Endothelial cell of umbilical vein (primary cell): Measurements from ENCODE around the gene FAM136A.
"Not testable (repeated sequence)": the region's sequence is repeated elsewhere in the genome, so short reads cannot be mapped to it uniquely, and the experiment has no call there.

Experiments
- EZH2 ChIP-seq: IDR thresholded peaks from 2 replicates; pipeline ENCODE4 v1.6.1; 2012; ENCODE audit warnings: borderline replicate concordance, low read depth, mild to moderate bottlenecking, moderate library complexity, low read length, inconsistent platforms; ENCODE audit not compliant: severe bottlenecking
- FOS ChIP-seq: IDR thresholded peaks from 2 replicates; pipeline ENCODE4 v1.6.1; 2011; ENCODE audit warnings: mild to moderate bottlenecking, low read length, moderate library complexity, borderline replicate concordance; ENCODE audit not compliant: insufficient read depth
- GATA2 ChIP-seq: IDR thresholded peaks from 2 replicates; pipeline ENCODE4 v1.7.0; 2011; ENCODE audit warnings: low read depth, mild to moderate bottlenecking, moderate library complexity, mixed read lengths, low read length; ENCODE audit not compliant: insufficient read length, insufficient read depth
- JUN ChIP-seq: IDR thresholded peaks from 2 replicates; pipeline ENCODE4 v1.6.1; 2011; ENCODE audit warnings: borderline replicate concordance, low read depth; ENCODE audit not compliant: insufficient read length, insufficient read depth
- MYC ChIP-seq: IDR thresholded peaks from one replicate; pipeline ENCODE4 v1.6.1; 2011; ENCODE audit warnings: mild to moderate bottlenecking, low read depth, low read length
- POLR2A ChIP-seq: IDR thresholded peaks from 2 replicates; pipeline ENCODE4 v1.6.1; 2012; ENCODE audit warnings: low read depth, mild to moderate bottlenecking, control low read depth, low read length
- POLR2AphosphoS5 ChIP-seq: IDR thresholded peaks from 2 replicates; pipeline ENCODE4 v1.6.1; 2012; ENCODE audit warnings: low read depth, mild to moderate bottlenecking, control low read depth, low read length, moderate library complexity; ENCODE audit not compliant: insufficient read depth
- TF ChIP-seq, protein P1 (sequence below), 2 donors: IDR thresholded peaks; 1 replicate in 1 of 2; 2 replicates in 1 of 2; pipeline ENCODE4 v1.5.1; 2011; ENCODE audit warnings: low read length in 2 of 2, mild to moderate bottlenecking in 2 of 2, moderate library complexity in 2 of 2, control low read depth in 1 of 2, inconsistent platforms in 1 of 2, low read depth in 1 of 2; ENCODE audit not compliant: insufficient read depth in 1 of 2; ENCODE audit errors: extremely low read depth in 1 of 2
- TF ChIP-seq, protein P2 (sequence below): IDR thresholded peaks from 2 replicates; pipeline ENCODE4 v1.6.1; 2011; ENCODE audit not compliant: insufficient read depth, insufficient read length

DNA sequence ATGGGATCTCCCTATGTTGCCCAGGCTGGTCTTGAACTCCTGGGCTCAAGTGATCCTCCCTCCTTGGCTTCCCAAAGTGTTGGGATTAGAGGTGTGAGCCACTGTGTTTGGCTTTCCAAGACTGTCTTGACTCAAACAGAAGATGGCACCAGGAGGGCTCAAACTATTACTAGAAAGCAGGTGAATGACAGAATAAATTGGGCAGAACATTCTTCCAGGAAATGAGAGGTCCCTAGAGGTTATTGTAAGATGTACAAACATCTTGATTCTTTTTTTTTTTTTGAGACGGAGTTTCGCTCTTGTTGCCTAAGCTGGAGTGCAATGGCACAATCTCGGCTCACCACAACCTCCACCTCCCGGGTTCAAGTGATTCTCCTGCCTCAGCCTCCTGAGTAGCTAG is 4.0 kb downstream of the FAM136A start:
- TF ChIP-seq, protein P1, sequence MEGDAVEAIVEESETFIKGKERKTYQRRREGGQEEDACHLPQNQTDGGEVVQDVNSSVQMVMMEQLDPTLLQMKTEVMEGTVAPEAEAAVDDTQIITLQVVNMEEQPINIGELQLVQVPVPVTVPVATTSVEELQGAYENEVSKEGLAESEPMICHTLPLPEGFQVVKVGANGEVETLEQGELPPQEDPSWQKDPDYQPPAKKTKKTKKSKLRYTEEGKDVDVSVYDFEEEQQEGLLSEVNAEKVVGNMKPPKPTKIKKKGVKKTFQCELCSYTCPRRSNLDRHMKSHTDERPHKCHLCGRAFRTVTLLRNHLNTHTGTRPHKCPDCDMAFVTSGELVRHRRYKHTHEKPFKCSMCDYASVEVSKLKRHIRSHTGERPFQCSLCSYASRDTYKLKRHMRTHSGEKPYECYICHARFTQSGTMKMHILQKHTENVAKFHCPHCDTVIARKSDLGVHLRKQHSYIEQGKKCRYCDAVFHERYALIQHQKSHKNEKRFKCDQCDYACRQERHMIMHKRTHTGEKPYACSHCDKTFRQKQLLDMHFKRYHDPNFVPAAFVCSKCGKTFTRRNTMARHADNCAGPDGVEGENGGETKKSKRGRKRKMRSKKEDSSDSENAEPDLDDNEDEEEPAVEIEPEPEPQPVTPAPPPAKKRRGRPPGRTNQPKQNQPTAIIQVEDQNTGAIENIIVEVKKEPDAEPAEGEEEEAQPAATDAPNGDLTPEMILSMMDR (IDR thresholded peaks at IDR 0.05; ENCODE audit: extremely low read depth in 1 of 2, insufficient read depth in 1 of 2, low read depth in 1 of 2, low read length in 2 of 2): not testable (repeated sequence)
- not testable (repeated sequence) for TF ChIP-seq POLR2A, EZH2, POLR2AphosphoS5, FOS, MYC, JUN, GATA2
- TF ChIP-seq, protein P2, sequence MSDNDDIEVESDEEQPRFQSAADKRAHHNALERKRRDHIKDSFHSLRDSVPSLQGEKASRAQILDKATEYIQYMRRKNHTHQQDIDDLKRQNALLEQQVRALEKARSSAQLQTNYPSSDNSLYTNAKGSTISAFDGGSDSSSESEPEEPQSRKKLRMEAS: not testable (repeated sequence)
